HG03439 (cell line): ENCODE data around the gene ZNF557.
A peak's percentile ranks its signal among the peaks of the same experiment; 100 is the strongest.

Experiments used
- ATAC-seq: cut with Tn5 transposase; IDR thresholded peaks from one replicate; pipeline ENCODE4 v1.9.1; 2021; ENCODE audit warnings: mild to moderate bottlenecking, moderate library complexity; ENCODE audit not compliant: unreplicated experiment

Gene ZNF557

GRCh38 chr19:7074705-7075282 is 5.3 kb downstream of the ZNF557 start:
- ATAC-seq = no peak

GRCh38 chr19:7076151-7076550 is 6.6 kb downstream of the ZNF557 start:
- no peak for ATAC-seq

- ATAC-seq = no peak
Measured at GRCh38 chr19:7078008-7078407, 8.5 kb downstream of the ZNF557 start.

GRCh38 chr19:7083076-7083956 is 13.8 kb downstream of the ZNF557 start:
- no peak for ATAC-seq

GRCh38 chr19:7088999-7089398 is 19.5 kb downstream of the ZNF557 start:
- no peak for ATAC-seq

GRCh38 chr19:7098096-7098495 is 28.6 kb downstream of the ZNF557 start:
- ATAC-seq = no peak

- ATAC-seq = peak; percentile 83
Measured at GRCh38 chr19:7098701-7099596, 29.4 kb downstream of the ZNF557 start.

GRCh38 chr19:7099597-7099921 is 30.1 kb downstream of the ZNF557 start:
- no peak for ATAC-seq

- ATAC-seq = no peak
Measured at GRCh38 chr19:7101498-7102253, 32.2 kb downstream of the ZNF557 start.

- no peak for ATAC-seq
Measured at GRCh38 chr19:7104747-7105447, 35.4 kb downstream of the ZNF557 start.

- ATAC-seq = no peak
Measured at GRCh38 chr19:7106711-7107657, 37.5 kb downstream of the ZNF557 start.

- ATAC-seq = no peak
Measured at GRCh38 chr19:7109678-7110289, 40.3 kb downstream of the ZNF557 start.

GRCh38 chr19:7112675-7113074 is 43.2 kb downstream of the ZNF557 start:
- ATAC-seq = no peak

- ATAC-seq = no peak
Measured at GRCh38 chr19:7113233-7113632, 43.7 kb downstream of the ZNF557 start.

- ATAC-seq = no peak
Measured at GRCh38 chr19:7115721-7116120, 46.2 kb downstream of the ZNF557 start.

- no peak for ATAC-seq
Measured at GRCh38 chr19:7117248-7117647, 47.7 kb downstream of the ZNF557 start.

- no peak for ATAC-seq
Measured at GRCh38 chr19:7119582-7119981, 50.1 kb downstream of the ZNF557 start.

GRCh38 chr19:7120499-7120898 is 51.0 kb downstream of the ZNF557 start:
- ATAC-seq = no peak

- no peak for ATAC-seq
Measured at GRCh38 chr19:7122701-7123100, 53.2 kb downstream of the ZNF557 start.
